ENCODE results near the gene RAMP3. TPM values are rescaled to one million over a fixed set of nuclear protein-coding genes. Genes with fewer than 3 reads are reported as not detected.
"Not testable (repeated sequence)": the region's sequence is repeated elsewhere in the genome, so short reads cannot be mapped to it uniquely, and the experiment has no call there.

The RAMP3 gene
- total and polyA plus RNA-seq, 10 of the 15 experiments (the other 5 are each of a cell fraction or from before 2014, with no cell fraction given), result not detected

DNA sequence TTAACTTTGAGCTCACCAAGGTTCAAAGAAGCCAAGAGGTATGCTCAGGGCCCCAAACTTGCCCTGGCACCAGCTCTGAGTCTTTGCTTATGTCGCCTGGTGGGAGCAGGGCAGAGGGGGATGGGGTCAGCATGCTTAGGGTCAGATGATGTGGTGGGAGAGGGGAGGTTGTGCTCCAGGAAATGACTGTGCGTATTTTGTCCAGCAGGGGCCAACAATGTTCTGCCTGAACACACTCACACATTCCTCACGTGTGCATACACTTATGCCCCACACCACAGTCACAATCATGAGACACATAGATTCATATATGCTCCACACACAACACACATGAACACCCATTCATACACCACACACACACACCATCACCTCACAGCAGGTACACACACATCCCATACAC is 4.4 kb upstream of the RAMP3 start:
- Histone ChIP-seq H2AFZ (ENCODE audit: control insufficient read depth, low read depth, low read length) (no peak overlapping the region), H3K9me3 (replicated peaks; ENCODE audit: control insufficient read depth, insufficient read depth, low read length) (no peaks in the 10 kb centered on the region), H3K4me1 (ENCODE audit: control insufficient read depth, insufficient read depth, low read length) (no peaks in the 10 kb centered on the region), H3K79me2 (ENCODE audit: control insufficient read depth, insufficient read depth, low read length) (no peaks in the 10 kb centered on the region), H3K27me3 (replicated peaks in 1 of 2; ENCODE audit: control insufficient read depth in 2 of 2, insufficient read depth in 2 of 2, low read length in 1 of 2) (peaks cover 0 to 3% of the 10 kb centered on the region in 2 experiments; a peak in 1 of 4 replicates), H3K4me2 (ENCODE audit: control insufficient read depth, insufficient read depth) (no peak overlapping the region), H3K9ac (ENCODE audit: control insufficient read depth, insufficient read depth, low read length) (no peak overlapping the region), H3K36me3 (ENCODE audit: control insufficient read depth in 2 of 2, insufficient read depth in 2 of 2, low read length in 1 of 2) (no peaks in the 10 kb centered on the region), H3K27ac (ENCODE audit: control insufficient read depth, insufficient read depth) (no peak overlapping the region), H4K20me1 (ENCODE audit: control insufficient read depth, insufficient read depth) (no peaks in the 10 kb centered on the region), H3K4me3 (no peak overlapping the region)
- no TSS peak for BruUV-seq (replicated peaks)
- 4% methylated on average over 3 of the region's 3 CpGs for WGBS (ENCODE audit: insufficient coverage, insufficient replicate concordance, low lambda C conversion rate, missing lambda C conversion rate)
- DNase-seq (ENCODE audit: low read depth, low spot score) (no peak), FAIRE-seq (no peak), ATAC-seq (no peak)
- TF ChIP-seq RB1 (IDR thresholded peaks at IDR 0.05; ENCODE audit: borderline replicate concordance) (no peak), FOS (IDR thresholded peaks at IDR 0.05; ENCODE audit: borderline replicate concordance, extremely low read depth, insufficient read length) (no peak)
- TF ChIP-seq, protein P1, sequence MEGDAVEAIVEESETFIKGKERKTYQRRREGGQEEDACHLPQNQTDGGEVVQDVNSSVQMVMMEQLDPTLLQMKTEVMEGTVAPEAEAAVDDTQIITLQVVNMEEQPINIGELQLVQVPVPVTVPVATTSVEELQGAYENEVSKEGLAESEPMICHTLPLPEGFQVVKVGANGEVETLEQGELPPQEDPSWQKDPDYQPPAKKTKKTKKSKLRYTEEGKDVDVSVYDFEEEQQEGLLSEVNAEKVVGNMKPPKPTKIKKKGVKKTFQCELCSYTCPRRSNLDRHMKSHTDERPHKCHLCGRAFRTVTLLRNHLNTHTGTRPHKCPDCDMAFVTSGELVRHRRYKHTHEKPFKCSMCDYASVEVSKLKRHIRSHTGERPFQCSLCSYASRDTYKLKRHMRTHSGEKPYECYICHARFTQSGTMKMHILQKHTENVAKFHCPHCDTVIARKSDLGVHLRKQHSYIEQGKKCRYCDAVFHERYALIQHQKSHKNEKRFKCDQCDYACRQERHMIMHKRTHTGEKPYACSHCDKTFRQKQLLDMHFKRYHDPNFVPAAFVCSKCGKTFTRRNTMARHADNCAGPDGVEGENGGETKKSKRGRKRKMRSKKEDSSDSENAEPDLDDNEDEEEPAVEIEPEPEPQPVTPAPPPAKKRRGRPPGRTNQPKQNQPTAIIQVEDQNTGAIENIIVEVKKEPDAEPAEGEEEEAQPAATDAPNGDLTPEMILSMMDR (IDR thresholded peaks at IDR 0.05 in 2 of 3, conservative IDR thresholded peaks at IDR 0.05 in 1 of 3; ENCODE audit: control insufficient read depth in 2 of 3, extremely low read depth in 1 of 3, insufficient read depth in 1 of 3, low read depth in 3 of 3, low read length in 3 of 3), result 0 out of 6 replicates have a peak, but pooled peaks of 1 of the 3 experiments have one; percentile 3
- ChIA-PET RAD21 (ENCODE audit: unreplicated experiment) (interaction anchor here (0.8 to 2.8 kb wide), 2 partner anchors 106 to 700 kb away, joined by 4 to 11 read pairs; no protein-coding TSS in a partner anchor), CTCF (interaction anchor here (0.5 to 8.9 kb wide), 2 partner anchors 106 to 896 kb away, joined by 4 to 58 read pairs; no protein-coding TSS in a partner anchor), POLR2A (no interaction called here), SMC1A (ENCODE audit: uncharacterized antibody, unreplicated experiment) (interaction anchor here (0.7 to 4.3 kb wide), 3 partner anchors 71 to 107 kb away, joined by 3 to 19 read pairs (median 3); no protein-coding TSS in a partner anchor)
- intact Hi-C loops (cut with micrococcal nuclease; ENCODE audit: unreplicated experiment) (no loop called here), in situ Hi-C loops (cut with MboI) (loop anchor here (5.0 to 25.0 kb wide), 2 partner anchors 99 to 709 kb away; partner anchors contain the start of gene CCDC201)

DNA sequence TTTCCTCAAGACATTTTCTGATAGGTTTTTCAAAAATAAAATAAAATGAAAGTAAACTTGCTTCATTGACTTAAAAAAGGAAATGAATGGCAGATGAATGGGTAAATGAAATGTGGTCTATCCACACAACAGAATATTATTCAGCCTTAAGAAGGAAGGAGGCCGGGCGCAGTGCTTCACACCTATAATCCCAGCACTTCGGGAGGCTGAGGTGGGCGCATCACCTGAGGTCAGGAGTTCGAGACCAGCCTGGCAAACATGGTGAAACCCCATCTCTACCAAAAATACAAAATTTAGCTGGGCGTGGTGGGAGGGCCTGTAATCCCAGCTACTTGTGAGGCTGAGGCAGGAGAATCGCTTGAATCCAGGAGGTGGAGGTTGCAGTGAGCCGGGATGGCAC is 3.7 kb upstream of the RAMP3 start:
- BruUV-seq (replicated peaks); H3K4me2 ChIP-seq (ENCODE audit: control insufficient read depth, insufficient read depth); H3K9me3 ChIP-seq (replicated peaks; ENCODE audit: control insufficient read depth, insufficient read depth, low read length); H3K79me2 ChIP-seq (ENCODE audit: control insufficient read depth, insufficient read depth, low read length); FAIRE-seq; H3K4me1 ChIP-seq (ENCODE audit: control insufficient read depth, insufficient read depth, low read length); ATAC-seq; H4K20me1 ChIP-seq (ENCODE audit: control insufficient read depth, insufficient read depth); POLR2A ChIA-PET; H3K9ac ChIP-seq (ENCODE audit: control insufficient read depth, insufficient read depth, low read length); H3K4me3 ChIP-seq; DNase-seq (ENCODE audit: low read depth, low spot score); H3K36me3 ChIP-seq (ENCODE audit: control insufficient read depth in 2 of 2, insufficient read depth in 2 of 2, low read length in 1 of 2); H2AFZ ChIP-seq (ENCODE audit: control insufficient read depth, low read depth, low read length); H3K27ac ChIP-seq (ENCODE audit: control insufficient read depth, insufficient read depth); H3K27me3 ChIP-seq (replicated peaks in 1 of 2; ENCODE audit: control insufficient read depth in 2 of 2, insufficient read depth in 2 of 2, low read length in 1 of 2): not testable (repeated sequence)
- in situ Hi-C loops (cut with MboI), result loop anchor here (5.0 to 25.0 kb wide), 2 partner anchors 98 to 708 kb away; partner anchors contain the start of gene CCDC201
- ChIA-PET RAD21 (ENCODE audit: unreplicated experiment) (interaction anchor here (0.8 to 2.8 kb wide), 2 partner anchors 105 to 699 kb away, joined by 4 to 11 read pairs; no protein-coding TSS in a partner anchor), SMC1A (ENCODE audit: uncharacterized antibody, unreplicated experiment) (interaction anchor here (0.9 to 4.3 kb wide), 2 partner anchors 75 to 106 kb away, joined by 3 to 19 read pairs; no protein-coding TSS in a partner anchor), CTCF (interaction anchor here (0.6 to 8.9 kb wide), 4 partner anchors 10 to 355 kb away, joined by 3 to 58 read pairs (median 3); no protein-coding TSS in a partner anchor)
- 44% methylated on average over 8 of the region's 8 CpGs for whole genome bisulfite sequencing (ENCODE audit: insufficient coverage, insufficient replicate concordance, low lambda C conversion rate, missing lambda C conversion rate)
- intact Hi-C loops (cut with micrococcal nuclease; ENCODE audit: unreplicated experiment), result loop anchor here (1.0 kb wide), 2 partner anchors 106 to 700 kb away; no protein-coding TSS in a partner anchor

All from GM12878 (cell line).